ENCODE results near the gene SLC25A23. TPM values are rescaled to one million over a fixed set of nuclear protein-coding genes. Genes with fewer than 3 reads are reported as not detected.

SLC25A23 gene
- total RNA-seq, 1 experiment from 2014 or later = 42.9 TPM

DNA sequence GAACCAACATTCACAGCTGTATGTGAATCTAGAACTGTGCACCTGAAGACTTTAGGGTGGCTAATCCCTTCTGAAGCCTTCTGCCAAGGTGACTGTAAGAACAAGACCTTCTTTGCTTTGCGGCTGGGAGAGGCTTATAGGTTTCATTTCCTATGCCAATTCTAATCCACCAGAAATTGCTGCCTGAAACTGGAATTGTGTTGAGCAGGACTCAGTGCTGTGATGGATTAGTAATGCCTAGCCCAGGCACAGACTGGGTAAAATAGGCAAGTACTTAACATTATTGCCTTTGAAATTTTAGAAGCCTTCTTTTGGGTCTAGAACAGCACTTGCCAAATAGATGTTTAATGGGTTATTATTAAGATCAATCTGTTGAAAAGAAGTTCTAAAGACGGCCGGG lies 11.5 kb downstream of the SLC25A23 start:
- no peak overlapping the region for H3K9ac ChIP-seq (ENCODE audit: extremely low read depth, insufficient read length, low read length)
- no peak overlapping the region for H3K14ac ChIP-seq (ENCODE audit: insufficient read depth, low read length)
- no peak overlapping the region for H3K18ac ChIP-seq (ENCODE audit: insufficient read length, low read depth, low read length)
- H4K8ac ChIP-seq (replicated peaks; ENCODE audit: insufficient read length, low read depth, low read length) = no peak overlapping the region
- TF ChIP-seq, protein P1, sequence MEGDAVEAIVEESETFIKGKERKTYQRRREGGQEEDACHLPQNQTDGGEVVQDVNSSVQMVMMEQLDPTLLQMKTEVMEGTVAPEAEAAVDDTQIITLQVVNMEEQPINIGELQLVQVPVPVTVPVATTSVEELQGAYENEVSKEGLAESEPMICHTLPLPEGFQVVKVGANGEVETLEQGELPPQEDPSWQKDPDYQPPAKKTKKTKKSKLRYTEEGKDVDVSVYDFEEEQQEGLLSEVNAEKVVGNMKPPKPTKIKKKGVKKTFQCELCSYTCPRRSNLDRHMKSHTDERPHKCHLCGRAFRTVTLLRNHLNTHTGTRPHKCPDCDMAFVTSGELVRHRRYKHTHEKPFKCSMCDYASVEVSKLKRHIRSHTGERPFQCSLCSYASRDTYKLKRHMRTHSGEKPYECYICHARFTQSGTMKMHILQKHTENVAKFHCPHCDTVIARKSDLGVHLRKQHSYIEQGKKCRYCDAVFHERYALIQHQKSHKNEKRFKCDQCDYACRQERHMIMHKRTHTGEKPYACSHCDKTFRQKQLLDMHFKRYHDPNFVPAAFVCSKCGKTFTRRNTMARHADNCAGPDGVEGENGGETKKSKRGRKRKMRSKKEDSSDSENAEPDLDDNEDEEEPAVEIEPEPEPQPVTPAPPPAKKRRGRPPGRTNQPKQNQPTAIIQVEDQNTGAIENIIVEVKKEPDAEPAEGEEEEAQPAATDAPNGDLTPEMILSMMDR (conservative IDR thresholded peaks at IDR 0.05) = no peak
- H2BK5ac ChIP-seq (ENCODE audit: insufficient read length, low read length) = no peak overlapping the region
- H3K79me1 ChIP-seq (ENCODE audit: insufficient read depth, low read depth, low read length, poor library complexity, severe bottlenecking) = no peaks in the 10 kb centered on the region
- no CpG with 5 or more reads among the region's 3 CpGs for WGBS (ENCODE audit: extremely low coverage, insufficient read length, low lambda C conversion rate)
- H3K9me3 ChIP-seq (ENCODE audit: control insufficient read depth, low read depth, low read length) = no peaks in the 10 kb centered on the region
- no peaks in the 10 kb centered on the region for H3K27me3 ChIP-seq (ENCODE audit: insufficient read depth, low read length)
- H3K23ac ChIP-seq (ENCODE audit: insufficient read length, low read depth, low read length) = no peak overlapping the region
- H3K4me3 Mint-ChIP-seq = no peak overlapping the region
- peaks cover 14 to 38% (median 29%) of the 10 kb centered on the region in 3 experiments; a peak in 6 of 7 replicates for H3K36me3 Mint-ChIP-seq (ENCODE audit: insufficient read depth in 1 of 3, low read depth in 3 of 3)
- H3K4me2 ChIP-seq (ENCODE audit: insufficient read depth, insufficient read length, low read length) = no peak overlapping the region
- no peaks in the 10 kb centered on the region for H4K20me1 ChIP-seq (ENCODE audit: control insufficient read depth, insufficient read depth, insufficient read length)
- no peak overlapping the region for H3K27ac ChIP-seq (ENCODE audit: insufficient read length, low read depth, low read length)
- H3K4me1 Mint-ChIP-seq = no peaks in the 10 kb centered on the region
- DNase-seq = no peak
- no peaks in the 10 kb centered on the region for H3K27me3 Mint-ChIP-seq (ENCODE audit: low read depth)
- H2AK5ac ChIP-seq (ENCODE audit: insufficient read length, low read length) = no peak overlapping the region
- H3K23me2 ChIP-seq (ENCODE audit: insufficient read length, low read depth, low read length, poor library complexity, severe bottlenecking) = no peaks in the 10 kb centered on the region
- H2BK15ac ChIP-seq (ENCODE audit: low read depth, low read length) = no peak overlapping the region
- no peak overlapping the region for H4K5ac ChIP-seq (ENCODE audit: insufficient read length, low read depth, low read length)
- no peak overlapping the region for H3K56ac ChIP-seq (ENCODE audit: insufficient read length, low read depth, low read length)
- no peaks in the 10 kb centered on the region for H3K4me1 ChIP-seq (ENCODE audit: insufficient read depth, low read length)
- H3K4ac ChIP-seq (ENCODE audit: low read depth, low read length) = no peak overlapping the region
- no peak overlapping the region for H4K91ac ChIP-seq (ENCODE audit: insufficient read length, low read depth, low read length)
- H2AFZ ChIP-seq (ENCODE audit: low read length) = no peak overlapping the region
- H3K27ac Mint-ChIP-seq = no peak overlapping the region
- no peaks in the 10 kb centered on the region for H3K79me2 ChIP-seq (ENCODE audit: insufficient read depth, low read length)
- no peak overlapping the region for H2BK20ac ChIP-seq (ENCODE audit: low read depth, low read length, poor library complexity, severe bottlenecking)
- H3T11ph ChIP-seq (ENCODE audit: low read length) = no peak overlapping the region
- no peak overlapping the region for H2BK120ac ChIP-seq (ENCODE audit: low read depth, low read length, poor library complexity, severe bottlenecking)
- H3K9me3 Mint-ChIP-seq = no peaks in the 10 kb centered on the region; a peak in 1 of 5 replicates
- H2BK12ac ChIP-seq (ENCODE audit: insufficient read length, low read depth, low read length) = no peak overlapping the region

Measured in H9 (cell line).